HCT116 (cell line): ENCODE data around the gene GLRX3. TPM values are rescaled to one million over a fixed set of nuclear protein-coding genes. Genes with fewer than 3 reads are reported as not detected.
A peak's percentile ranks its signal among the peaks of the same experiment; 100 is the strongest.

Source experiments
- ATAC-seq: fragments of 200-7000 bp; cut with Tn5 transposase; 2 replicates; pipeline ENCODE4 v1.9.1; 2020; ENCODE audit warnings: mild to moderate bottlenecking, moderate library complexity
- BruUV-seq: library from RNA; stranded (reverse); fragments of 400-500 nt; replicated peaks from 2 replicates; lab custom pipeline; 2021; lab: Mats Ljungman, UMichigan
- CTCF ChIA-PET: fragments of 300-600 bp; sonication (Branson Sonifier 250); formaldehyde crosslinking; loops from one replicate; lab custom pipeline; 2021; ENCODE audit warnings: antibody characterized with exemption; lab: Charles Lee
- POLR2A ChIA-PET: fragments of 300-600, 350-600 bp; sonication (Branson Sonifier 250); formaldehyde crosslinking; loops from one replicate; lab custom pipeline; 2021; ENCODE audit warnings: antibody characterized with exemption; lab: Charles Lee
- RAD21 ChIA-PET, 2 experiments: fragments of 300-600 bp; sonication (Branson Sonifier 250); formaldehyde crosslinking; loops; one replicate each; lab custom pipeline; 2023; ENCODE audit warnings: low total read pairs in 2 of 2; ENCODE audit not compliant: uncharacterized antibody in 2 of 2, unreplicated experiment in 2 of 2, low non-redundant PET in 1 of 2; lab: Charles Lee
- DNase-seq: peaks from one replicate; pipeline ENCODE4 v3.0.0-alpha.2; 2010; ENCODE audit warnings: low read depth, low spot score
- H2AFZ ChIP-seq: fragments of 200-600 bp; shearing (Covaris generic), sonication (generic); 2 replicates; pipeline ENCODE4 v1.6.1; 2017; ENCODE audit warnings: low read depth, mixed run types, mixed read lengths, antibody characterized with exemption, low read length; ENCODE audit not compliant: poor library complexity, severe bottlenecking
- H3K27ac ChIP-seq: 2 replicates; pipeline ENCODE4 v1.5.1; 2012; ENCODE audit warnings: low read depth, low read length
- H3K27me3 ChIP-seq: fragments of 200-600 bp; sonication (generic); 2 replicates; pipeline ENCODE4 v1.6.1; 2016; ENCODE audit warnings: mixed run types, low read length, mixed read lengths; ENCODE audit not compliant: insufficient read depth
- H3K36me3 ChIP-seq, 2 experiments: fragments of 200-500 bp in 1 of 2; fragments of 200-600 bp in 1 of 2; sonication (Bioruptor generic) in 1 of 2; sonication (generic) in 1 of 2; 2 replicates each; pipeline versions ENCODE4 v1.5.1 to v1.6.1; 2014 to 2016; ENCODE audit warnings: low read length in 2 of 2, inconsistent platforms in 1 of 2, mixed read lengths in 1 of 2, mixed run types in 1 of 2; ENCODE audit not compliant: insufficient read depth in 2 of 2, control insufficient read depth in 1 of 2
- H3K4me1 ChIP-seq, 2 experiments: fragments of 200-600 bp in 1 of 2; sonication (generic) in 1 of 2; 2 replicates each; pipeline versions ENCODE4 v1.5.1 to v1.6.1; 2012 to 2017; ENCODE audit warnings: low read length in 2 of 2, inconsistent platforms in 1 of 2, mild to moderate bottlenecking in 1 of 2, mixed read lengths in 1 of 2, mixed run types in 1 of 2, moderate library complexity in 1 of 2; ENCODE audit not compliant: insufficient read depth in 2 of 2, control insufficient read depth in 1 of 2
- H3K4me2 ChIP-seq: fragments of 200-600 bp; sonication (generic); 2 replicates; pipeline ENCODE4 v1.6.1; 2017; ENCODE audit warnings: mixed run types, low read length, mixed read lengths
- H3K4me3 ChIP-seq, 2 experiments: fragments of 200-600 bp in 1 of 2; sonication (generic) in 1 of 2; replicated peaks in 1 of 2; 2 replicates each; pipeline ENCODE4 v1.5.1; 2011 to 2016; ENCODE audit warnings: low read length in 2 of 2, control low read depth in 1 of 2, low read depth in 1 of 2, mild to moderate bottlenecking in 1 of 2, mixed read lengths in 1 of 2, mixed run types in 1 of 2
- H3K79me2 ChIP-seq: fragments of 200-600 bp; sonication (generic); 2 replicates; pipeline ENCODE4 v1.6.1; 2017; ENCODE audit warnings: mild to moderate bottlenecking, mixed run types, low read length, moderate library complexity, mixed read lengths; ENCODE audit not compliant: insufficient read depth
- H3K9ac ChIP-seq: fragments of 200-600 bp; sonication (generic); 2 replicates; pipeline ENCODE4 v1.6.1; 2016; ENCODE audit warnings: low read length, mixed read lengths
- H3K9me2 ChIP-seq: fragments of 200-600 bp; sonication (generic), shearing (Covaris generic); 2 replicates; pipeline ENCODE4 v1.6.1; 2017; ENCODE audit warnings: mixed run types, mild to moderate bottlenecking, moderate library complexity; ENCODE audit not compliant: insufficient read depth
- H3K9me3 ChIP-seq, 2 experiments: fragments of 200-500 bp in 1 of 2; fragments of 200-600 bp in 1 of 2; sonication (Bioruptor generic) in 1 of 2; sonication (generic) in 1 of 2; 2 replicates each; pipeline ENCODE4 v1.6.1; 2014 to 2017; ENCODE audit warnings: low read length in 2 of 2, mixed read lengths in 2 of 2, inconsistent platforms in 1 of 2, low read depth in 1 of 2, mild to moderate bottlenecking in 1 of 2, mixed run types in 1 of 2, moderate library complexity in 1 of 2; ENCODE audit not compliant: control insufficient read depth in 1 of 2, insufficient read depth in 1 of 2
- H4K20me1 ChIP-seq: fragments of 200-600 bp; sonication (generic), shearing (Covaris generic); 2 replicates; pipeline ENCODE4 v1.6.1; 2017; ENCODE audit warnings: mixed run types, mild to moderate bottlenecking, moderate library complexity; ENCODE audit not compliant: insufficient read depth
- CBX3 ChIP-seq: IDR thresholded peaks from 2 replicates; pipeline ENCODE4 v1.6.1; 2012; ENCODE audit warnings: low read depth
- EGR1 ChIP-seq: IDR thresholded peaks from 2 replicates; pipeline ENCODE4 v1.6.1; 2012; ENCODE audit warnings: low read depth
- ELF1 ChIP-seq: IDR thresholded peaks from 2 replicates; pipeline ENCODE4 v1.6.1; 2012; ENCODE audit warnings: low read depth, borderline replicate concordance
- RAD21 ChIP-seq: IDR thresholded peaks from 2 replicates; pipeline ENCODE4 v1.6.1; 2012; ENCODE audit warnings: low read depth, mild to moderate bottlenecking
- SRF ChIP-seq: IDR thresholded peaks from 2 replicates; pipeline ENCODE4 v1.6.1; 2012; ENCODE audit warnings: low read depth
- TCF7L2 ChIP-seq: IDR thresholded peaks from 2 replicates; pipeline ENCODE4 v1.7.0; 2011; ENCODE audit warnings: borderline replicate concordance, inconsistent platforms; ENCODE audit not compliant: insufficient read depth, insufficient read length; ENCODE audit errors: extremely low read depth
- ZFX ChIP-seq: fragments of 450-650 bp; IDR thresholded peaks from 2 replicates; pipeline ENCODE4 v1.6.1; 2017
- ZNF274 ChIP-seq: fragments of 200-500 bp; sonication (Bioruptor generic); IDR thresholded peaks from 2 replicates; pipeline ENCODE4 v1.6.1; 2014; ENCODE audit warnings: mild to moderate bottlenecking, low read depth, low read length, inconsistent platforms
- intact Hi-C: fragments of 100-400 bp; cut with micrococcal nuclease; formaldehyde crosslinking; loops from 2 replicates; pipeline ENCODE4 v1.10.0; 2022
- total RNA-seq: library from RNA; stranded (reverse); gene quantifications from one replicate; pipeline ENCODE4 v1.2.1, GENCODE V29; 2021; ENCODE audit not compliant: unreplicated experiment
- TF ChIP-seq, protein P1 (sequence below), 3 experiments: fragments of 200-600 bp in 1 of 3; sonication (generic) in 1 of 3; IDR thresholded peaks in 2 of 3; conservative IDR thresholded peaks in 1 of 3; 2 replicates each; pipeline ENCODE4 v1.5.1; 2012 to 2017; ENCODE audit warnings: low read depth in 2 of 3, low read length in 2 of 3, antibody characterized with exemption in 1 of 3, borderline replicate concordance in 1 of 3, control low read depth in 1 of 3, mild to moderate bottlenecking in 1 of 3, mixed read lengths in 1 of 3, mixed run types in 1 of 3, moderate library complexity in 1 of 3; ENCODE audit not compliant: insufficient read depth in 1 of 3

Gene GLRX3
- total RNA-seq, 1 experiment from 2014 or later: 59.1 TPM

GRCh38 chr10:130179640-130180039 is 43.4 kb downstream of the GLRX3 start:
- TF ChIP-seq, protein P1, sequence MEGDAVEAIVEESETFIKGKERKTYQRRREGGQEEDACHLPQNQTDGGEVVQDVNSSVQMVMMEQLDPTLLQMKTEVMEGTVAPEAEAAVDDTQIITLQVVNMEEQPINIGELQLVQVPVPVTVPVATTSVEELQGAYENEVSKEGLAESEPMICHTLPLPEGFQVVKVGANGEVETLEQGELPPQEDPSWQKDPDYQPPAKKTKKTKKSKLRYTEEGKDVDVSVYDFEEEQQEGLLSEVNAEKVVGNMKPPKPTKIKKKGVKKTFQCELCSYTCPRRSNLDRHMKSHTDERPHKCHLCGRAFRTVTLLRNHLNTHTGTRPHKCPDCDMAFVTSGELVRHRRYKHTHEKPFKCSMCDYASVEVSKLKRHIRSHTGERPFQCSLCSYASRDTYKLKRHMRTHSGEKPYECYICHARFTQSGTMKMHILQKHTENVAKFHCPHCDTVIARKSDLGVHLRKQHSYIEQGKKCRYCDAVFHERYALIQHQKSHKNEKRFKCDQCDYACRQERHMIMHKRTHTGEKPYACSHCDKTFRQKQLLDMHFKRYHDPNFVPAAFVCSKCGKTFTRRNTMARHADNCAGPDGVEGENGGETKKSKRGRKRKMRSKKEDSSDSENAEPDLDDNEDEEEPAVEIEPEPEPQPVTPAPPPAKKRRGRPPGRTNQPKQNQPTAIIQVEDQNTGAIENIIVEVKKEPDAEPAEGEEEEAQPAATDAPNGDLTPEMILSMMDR (IDR thresholded peaks at IDR 0.05 in 2 of 3, conservative IDR thresholded peaks at IDR 0.05 in 1 of 3; ENCODE audit: borderline replicate concordance in 1 of 3, insufficient read depth in 1 of 3, low read depth in 2 of 3, low read length in 2 of 3): peak; percentile 29 to 36 (median 33); a peak in 5 of 6 replicates
- TF ChIP-seq RAD21: peak; percentile 64; the same call in 1 of the 2 replicates
- no peak for TF ChIP-seq ZFX
- Histone ChIP-seq H4K20me1 (no peaks in the 10 kb centered on the region), H3K9me2 (no peaks in the 10 kb centered on the region), H3K27ac (no peak overlapping the region), H3K4me2 (no peak overlapping the region), H3K4me1 (no peaks in the 10 kb centered on the region), H3K9me3 (no peaks in the 10 kb centered on the region), H3K79me2 (no peaks in the 10 kb centered on the region; the same call in 1 of the 2 replicates), H3K9ac (no peak overlapping the region), H3K4me3 (no peak overlapping the region), H2AFZ (no peak overlapping the region), H3K27me3 (no peaks in the 10 kb centered on the region), H3K36me3 (peaks cover 3 to 6% of the 10 kb centered on the region in 2 experiments; a peak in 1 of 4 replicates)
- intact Hi-C loops: loop anchor here (5.0 to 10.0 kb wide), 2 partner anchors 207 to 295 kb away; no protein-coding TSS in a partner anchor
- ATAC-seq (peak; percentile 79), DNase-seq (peak; percentile 24)
- RAD21 ChIA-PET: interaction anchor here in 1 of 2 experiments (0.9 kb wide), 1 partner anchor 69 kb away, joined by 4 read pairs; the partner anchor contains the start of gene C10orf143
- POLR2A ChIA-PET: no interaction called here
- BruUV-seq: no TSS peak
- CTCF ChIA-PET: interaction anchor here (1.0 to 1.2 kb wide), 4 partner anchors 10 to 291 kb away, joined by 3 to 4 read pairs (median 4); no protein-coding TSS in a partner anchor

DNA sequence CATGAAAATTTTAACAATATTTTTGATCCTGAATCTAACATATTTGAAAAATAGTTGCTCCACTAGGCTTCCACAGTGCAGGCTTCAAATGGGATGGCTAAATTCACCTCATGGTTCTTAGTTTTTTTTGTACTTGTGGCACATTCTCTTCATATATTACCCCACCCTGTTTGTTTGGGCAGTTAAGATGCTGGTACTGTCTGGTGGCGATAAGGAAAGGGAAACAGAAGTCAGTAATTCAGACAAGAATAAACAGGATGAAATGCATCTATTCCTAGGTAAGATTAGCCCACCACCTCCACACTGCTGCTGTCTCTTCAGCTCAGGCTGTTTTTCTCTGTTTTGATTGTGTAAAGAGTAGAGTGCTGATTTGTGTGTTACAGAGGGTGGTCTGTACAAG is 44.2 kb downstream of the GLRX3 start:
- BruUV-seq: no TSS peak
- ChIA-PET CTCF (interaction anchor here (1.0 kb wide), 1 partner anchor 71 kb away, joined by 4 read pairs; no protein-coding TSS in a partner anchor), POLR2A (no interaction called here)
- Histone ChIP-seq H3K79me2 (no peaks in the 10 kb centered on the region; the same call in 1 of the 2 replicates), H2AFZ (no peak overlapping the region), H3K9me2 (no peaks in the 10 kb centered on the region), H4K20me1 (no peaks in the 10 kb centered on the region), H3K27me3 (no peaks in the 10 kb centered on the region), H3K27ac (no peak overlapping the region)
- no peak for DNase-seq
- no peak for ATAC-seq
- TF ChIP-seq CBX3: no peak
- no peak for TF ChIP-seq TCF7L2
- TF ChIP-seq EGR1: no peak
- no peak for TF ChIP-seq SRF
- TF ChIP-seq ELF1: no peak
- no peak for TF ChIP-seq ZNF274
- TF ChIP-seq, all 23 proteins: peak for 0
- Histone ChIP-seq H3K36me3 (peaks cover 3% of the 10 kb centered on the region in 2 experiments; a peak in 1 of 4 replicates), H3K4me2 (no peak overlapping the region), H3K9ac (no peak overlapping the region), H3K4me3 (no peak overlapping the region), H3K4me1 (no peaks in the 10 kb centered on the region), H3K9me3 (no peaks in the 10 kb centered on the region)
- intact Hi-C loops: no loop called here
- RAD21 ChIA-PET: no interaction called here
